HG03342 (cell line): ENCODE data around the gene MORN3.
"Not testable (repeated sequence)": the region's sequence is repeated elsewhere in the genome, so short reads cannot be mapped to it uniquely, and the experiment has no call there.

ENCODE experiments used
- ATAC-seq: cut with Tn5 transposase; IDR thresholded peaks from one replicate; pipeline ENCODE4 v1.9.1; 2021; ENCODE audit warnings: mild to moderate bottlenecking, moderate library complexity; ENCODE audit not compliant: unreplicated experiment

Gene MORN3, protein sequence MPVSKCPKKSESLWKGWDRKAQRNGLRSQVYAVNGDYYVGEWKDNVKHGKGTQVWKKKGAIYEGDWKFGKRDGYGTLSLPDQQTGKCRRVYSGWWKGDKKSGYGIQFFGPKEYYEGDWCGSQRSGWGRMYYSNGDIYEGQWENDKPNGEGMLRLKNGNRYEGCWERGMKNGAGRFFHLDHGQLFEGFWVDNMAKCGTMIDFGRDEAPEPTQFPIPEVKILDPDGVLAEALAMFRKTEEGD

DNA sequence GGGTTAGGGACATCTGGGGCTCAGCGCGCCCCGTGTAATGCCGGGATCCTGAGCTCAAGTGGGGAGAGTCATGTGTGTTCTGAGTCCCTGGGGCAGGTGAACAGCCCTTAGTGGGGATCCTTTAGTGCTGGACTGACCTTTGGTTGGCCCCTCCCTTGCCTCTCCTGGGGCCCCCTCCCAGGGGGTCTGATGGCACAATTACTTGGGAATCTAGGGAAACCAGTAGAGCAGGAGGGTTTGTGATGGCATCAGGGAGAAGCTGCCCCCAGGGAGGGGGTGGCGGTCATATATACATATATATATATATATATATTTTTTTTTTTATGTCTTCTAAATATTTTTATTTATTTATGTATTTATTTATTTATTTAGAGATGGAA is at the start of gene MORN3:
Gene MORN3 (minus strand): TSS at position 134 of the 380 bp plus-strand sequence. CDS start 171 bp downstream, outside the sequence.
- ATAC-seq = no peak

DNA sequence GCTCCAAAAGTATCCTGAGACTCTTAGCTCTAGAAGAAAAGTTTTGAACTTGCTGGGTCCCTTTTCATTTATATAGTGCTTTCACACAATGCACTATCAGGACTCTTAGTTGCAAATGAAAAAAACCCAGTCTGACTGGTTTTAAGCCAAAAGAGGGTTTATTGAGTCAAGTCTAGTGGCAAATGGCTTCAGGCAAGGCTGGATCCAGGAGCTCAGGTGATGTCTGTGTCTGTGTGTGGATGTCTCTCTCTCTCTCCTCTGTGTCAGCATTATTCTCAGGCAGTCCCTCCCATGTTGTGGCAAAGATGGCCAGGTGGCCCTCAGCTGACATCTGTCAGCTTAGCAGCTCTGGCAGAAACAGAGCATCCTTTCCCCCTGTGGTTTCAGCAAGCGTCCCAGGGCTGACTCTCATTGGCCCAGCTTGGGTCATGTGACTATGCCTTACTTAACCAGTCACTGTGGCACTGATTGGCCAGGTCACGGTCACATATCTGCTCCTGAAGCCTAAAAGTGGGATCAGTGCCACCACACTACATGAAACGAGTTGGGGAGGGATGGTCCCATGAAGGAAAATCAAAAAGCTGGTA is 49.3 kb upstream of the MORN3 start:
- no peak for ATAC-seq

DNA sequence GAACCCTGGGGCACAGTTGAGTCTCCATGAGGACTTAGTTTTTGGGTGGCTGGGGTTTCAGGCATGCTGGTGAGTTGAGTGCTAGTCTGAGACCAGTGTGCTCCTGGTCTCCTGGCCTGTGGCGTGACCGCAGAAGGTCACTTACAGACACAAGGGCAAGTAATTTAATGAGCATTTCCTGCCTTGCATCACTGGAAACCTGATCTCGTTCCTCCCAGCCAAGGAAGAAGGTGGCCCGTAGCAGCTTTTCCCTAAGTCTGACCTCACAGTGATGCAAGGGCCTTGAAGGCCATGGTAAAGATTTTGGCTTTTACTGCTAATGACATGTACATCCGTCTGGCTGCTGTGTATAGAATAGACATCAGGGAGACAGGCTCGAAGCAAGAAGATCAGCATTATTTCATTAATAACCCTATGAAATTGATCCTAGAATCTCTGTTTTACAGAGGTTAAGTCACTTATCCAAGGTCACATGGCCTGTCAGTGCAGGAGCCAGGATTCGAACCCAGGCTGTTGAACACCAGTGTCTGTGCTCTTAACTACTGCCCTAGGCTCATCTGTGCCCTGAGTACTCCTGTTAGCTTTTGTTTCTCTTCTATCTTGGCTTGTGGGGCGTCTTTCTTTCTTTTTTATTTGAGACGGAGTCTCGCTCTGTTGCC is 47.7 kb upstream of the MORN3 start:
- no peak for ATAC-seq

DNA sequence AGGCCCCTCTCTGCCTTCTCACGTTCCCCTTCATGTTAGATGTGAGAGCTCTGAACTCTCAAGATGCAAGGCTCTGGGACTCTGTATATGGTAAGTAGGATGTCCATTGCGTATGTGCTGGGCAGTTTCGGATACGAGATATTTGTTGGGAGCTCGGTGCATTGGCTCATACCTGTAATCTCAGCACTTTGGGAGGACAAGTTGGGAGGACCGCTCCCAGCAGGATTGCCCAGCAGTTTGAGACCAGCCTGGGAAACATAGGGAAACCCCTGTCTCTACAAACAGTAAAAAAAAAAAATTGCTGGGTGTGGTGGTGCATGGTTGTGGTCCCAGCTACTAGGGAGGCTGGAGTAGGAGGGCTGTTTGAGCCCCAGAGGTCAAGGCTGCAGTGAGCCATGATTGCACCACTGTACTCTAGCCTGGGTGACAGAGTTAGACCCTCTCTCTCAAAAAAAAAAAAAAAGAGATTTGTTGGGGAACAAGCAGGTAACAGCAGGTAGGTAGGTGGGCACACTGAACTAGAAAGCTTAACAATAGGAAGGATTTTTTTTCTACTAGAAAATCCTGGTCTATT is 46.5 kb upstream of the MORN3 start:
- no peak for ATAC-seq

DNA sequence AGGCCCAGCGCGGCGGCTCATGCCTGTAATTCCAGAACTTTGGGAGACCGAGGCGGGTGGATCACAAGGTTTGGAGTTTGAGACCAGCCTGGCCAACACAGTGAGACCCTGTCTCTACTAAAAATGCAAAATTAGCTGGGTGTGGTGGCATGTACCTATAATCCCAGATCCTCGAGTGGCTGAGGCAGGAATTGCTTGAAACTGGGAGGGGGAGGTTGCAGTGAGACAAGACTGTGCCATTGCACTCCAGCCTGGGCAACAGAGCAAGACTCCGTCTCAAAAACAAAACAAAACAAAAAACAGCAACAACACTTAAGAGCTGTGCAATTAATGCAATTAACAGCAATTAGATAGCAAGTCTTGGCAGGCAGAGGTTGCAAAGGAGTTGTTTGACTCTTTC is 45.6 kb upstream of the MORN3 start:
- not testable (repeated sequence) for ATAC-seq

DNA sequence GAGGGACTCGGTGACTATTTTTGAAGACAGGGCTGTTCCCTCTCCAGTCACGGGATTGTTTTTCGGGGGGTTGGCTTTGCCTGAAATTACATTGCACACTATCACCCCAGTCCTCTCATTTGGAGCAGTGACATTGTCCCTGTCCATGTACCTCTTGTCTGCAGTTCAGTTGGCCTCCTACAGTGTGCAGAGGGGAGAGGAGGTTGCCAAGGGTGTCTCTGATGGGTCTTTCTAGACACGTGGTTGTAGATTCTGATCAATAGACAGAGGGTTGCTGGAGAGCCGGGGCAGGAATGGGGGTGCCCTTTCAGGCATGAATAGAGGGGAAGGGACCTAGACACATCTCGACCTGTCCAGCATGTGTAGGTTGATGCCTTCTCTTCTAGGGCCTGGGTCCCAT is 44.3 kb upstream of the MORN3 start:
- ATAC-seq = no peak

DNA sequence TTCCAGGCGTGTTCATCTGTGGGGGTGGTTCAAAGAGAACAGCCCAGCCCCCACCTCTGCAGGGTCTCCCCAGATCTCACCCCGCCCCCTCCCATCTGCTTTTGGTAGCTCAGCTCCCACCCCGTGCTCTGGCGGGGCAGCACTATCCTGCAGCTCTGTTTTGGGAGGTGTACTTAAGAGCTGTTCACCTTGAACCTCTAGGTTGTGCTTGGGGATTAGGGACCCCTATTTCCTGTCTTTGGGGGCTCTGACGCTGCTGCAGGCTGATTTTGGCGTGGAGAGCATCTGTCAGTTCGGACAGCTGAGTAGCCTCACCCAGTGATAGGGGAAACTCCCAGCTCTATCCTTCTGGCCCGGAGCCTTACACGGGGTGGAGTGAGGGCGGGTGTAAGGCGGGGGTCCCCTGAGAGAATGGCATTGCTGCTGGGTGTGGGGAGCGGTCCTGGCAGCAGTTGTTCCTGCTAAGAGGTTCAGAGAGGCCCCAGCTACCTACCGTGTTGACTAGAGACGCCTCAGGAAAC is 43.9 kb upstream of the MORN3 start:
- peak; percentile 5 for ATAC-seq

DNA sequence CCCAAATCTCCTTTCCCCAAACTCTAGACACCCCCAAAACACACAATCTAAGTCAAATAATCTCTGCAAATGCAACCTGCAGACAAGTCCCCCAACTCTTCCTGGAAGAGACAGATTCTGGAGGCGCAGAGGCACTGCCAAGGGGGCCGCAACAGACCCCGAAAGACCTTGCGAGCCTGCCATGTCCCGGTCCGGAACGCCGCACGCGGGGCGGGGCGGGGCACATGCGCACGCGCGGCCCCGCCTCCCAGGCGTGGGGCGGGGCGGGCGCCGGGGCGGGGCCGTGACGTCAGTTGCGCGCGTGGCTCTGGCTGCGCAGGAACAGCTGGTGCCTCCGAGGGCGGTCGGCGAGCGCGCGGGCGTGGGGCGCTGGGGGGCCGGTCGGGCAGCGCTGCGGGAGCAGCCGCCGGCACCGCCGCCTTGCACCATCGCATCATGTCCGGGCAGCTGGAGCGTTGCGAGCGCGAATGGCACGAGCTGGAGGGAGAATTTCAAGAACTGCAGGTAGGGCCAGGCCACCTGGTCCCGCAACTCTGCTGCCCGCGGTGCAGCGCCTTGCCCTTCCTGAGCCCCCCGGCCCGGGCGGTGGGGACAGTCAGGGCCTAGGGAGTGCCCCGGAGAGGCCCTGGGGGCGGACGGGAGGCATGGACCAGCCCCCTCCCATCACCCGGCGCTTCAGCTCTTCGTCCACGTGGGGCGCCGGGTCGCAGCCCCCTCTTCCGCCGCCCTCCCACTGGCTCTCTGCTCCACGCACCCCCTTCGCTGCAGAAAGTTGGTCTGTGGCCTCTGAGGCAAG is 43.2 kb upstream of the MORN3 start, which contains the start of gene TMEM120B:
Gene TMEM120B (plus strand): TSS at position 292 of the 796 bp plus-strand sequence. CDS start 144 bp downstream, at position 436.
- peak; percentile 75 for ATAC-seq

DNA sequence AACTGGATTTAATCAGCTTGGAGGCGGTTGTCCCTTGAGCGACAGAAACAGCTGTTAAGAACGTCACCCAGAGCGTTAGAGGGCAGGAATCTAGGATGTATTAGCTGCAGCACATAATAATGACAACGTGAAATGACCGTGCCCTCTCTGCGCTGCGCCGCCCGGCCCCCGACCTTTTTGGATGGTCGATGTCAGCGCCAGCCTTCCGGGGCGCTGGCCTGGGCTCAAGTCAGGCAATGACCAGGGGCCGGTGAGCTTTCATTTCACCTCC is 42.7 kb upstream of the MORN3 start:
- ATAC-seq = peak; percentile 27

DNA sequence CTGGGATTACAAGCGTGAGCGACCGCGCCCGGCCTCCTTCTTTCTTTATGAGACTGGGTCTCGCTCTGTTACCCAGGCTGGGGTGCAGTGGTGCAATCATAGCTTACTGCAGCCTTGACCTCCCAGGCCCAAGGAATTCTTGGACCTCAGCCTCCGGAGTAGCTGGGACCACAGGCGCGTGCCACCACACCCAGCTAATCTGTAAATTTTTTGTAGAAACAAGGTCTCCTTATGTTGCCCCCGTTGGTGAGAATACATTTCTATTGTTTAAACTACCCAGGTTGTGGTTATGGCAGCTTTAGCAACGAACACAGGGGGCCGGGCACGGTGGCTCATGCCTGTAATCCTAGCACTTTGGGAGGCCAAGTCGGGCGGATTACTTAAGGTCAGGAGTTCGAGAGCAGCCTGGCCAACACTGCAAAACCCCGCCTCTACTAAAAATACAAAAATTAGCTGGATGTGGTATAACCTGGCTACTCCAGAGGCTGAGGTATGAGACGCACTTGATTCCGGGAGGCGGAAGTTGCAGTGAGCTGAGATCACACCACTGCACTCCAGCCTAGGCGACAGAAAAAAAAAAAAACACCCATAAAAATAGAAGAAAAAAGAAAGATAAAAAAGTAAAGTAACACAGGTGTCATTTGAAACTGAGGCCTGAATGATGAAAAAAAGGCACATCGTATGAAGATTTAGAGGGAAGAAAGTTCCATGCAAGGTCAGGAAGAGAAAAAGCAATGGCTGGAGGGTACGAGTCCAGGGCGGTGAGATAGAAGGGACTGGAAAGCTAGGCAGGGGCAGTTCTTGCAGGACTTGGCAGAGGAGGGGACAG is 42.1 kb upstream of the MORN3 start:
- ATAC-seq = no peak

DNA sequence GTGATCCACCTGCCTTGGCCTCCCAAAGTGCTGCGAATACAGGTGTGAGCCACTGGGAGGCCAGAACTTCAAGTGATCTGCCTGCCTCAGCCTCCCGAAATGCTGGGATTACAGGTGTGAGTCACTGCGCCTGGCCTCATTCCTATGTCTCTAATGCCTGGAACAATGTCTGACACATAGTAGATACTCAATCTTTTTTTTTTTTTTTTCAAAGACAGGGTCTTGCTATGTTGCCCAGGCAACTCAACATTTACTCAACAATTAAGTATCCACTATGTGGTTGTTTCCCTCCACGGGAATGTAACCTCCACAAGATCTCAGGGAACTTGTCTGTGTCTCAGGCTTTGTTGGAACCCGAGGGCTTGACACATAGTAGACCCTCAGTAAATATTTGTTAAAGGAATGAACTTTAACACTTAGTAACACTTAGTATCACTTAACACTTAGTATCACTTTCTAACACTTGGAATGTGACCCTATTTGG is 40.1 kb upstream of the MORN3 start:
- no peak for ATAC-seq

DNA sequence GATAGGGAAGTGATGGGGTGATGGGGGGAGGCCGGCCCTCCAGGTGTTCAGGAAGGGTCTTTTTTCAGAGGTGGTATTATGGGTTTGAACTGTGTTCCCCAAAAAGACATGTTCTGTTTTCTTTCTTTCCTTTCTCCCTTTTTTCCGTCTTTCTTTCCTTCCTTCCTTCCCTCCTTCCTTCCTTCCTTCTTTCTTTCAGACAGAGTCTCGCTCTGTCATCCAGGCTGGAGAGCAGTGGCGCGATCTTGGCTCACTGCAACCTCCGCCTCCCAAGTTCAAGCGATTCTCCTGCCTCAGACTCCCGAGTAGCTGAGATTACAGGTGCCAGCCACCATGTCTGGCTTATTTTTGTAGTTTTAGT is 39.6 kb upstream of the MORN3 start:
- not testable (repeated sequence) for ATAC-seq

DNA sequence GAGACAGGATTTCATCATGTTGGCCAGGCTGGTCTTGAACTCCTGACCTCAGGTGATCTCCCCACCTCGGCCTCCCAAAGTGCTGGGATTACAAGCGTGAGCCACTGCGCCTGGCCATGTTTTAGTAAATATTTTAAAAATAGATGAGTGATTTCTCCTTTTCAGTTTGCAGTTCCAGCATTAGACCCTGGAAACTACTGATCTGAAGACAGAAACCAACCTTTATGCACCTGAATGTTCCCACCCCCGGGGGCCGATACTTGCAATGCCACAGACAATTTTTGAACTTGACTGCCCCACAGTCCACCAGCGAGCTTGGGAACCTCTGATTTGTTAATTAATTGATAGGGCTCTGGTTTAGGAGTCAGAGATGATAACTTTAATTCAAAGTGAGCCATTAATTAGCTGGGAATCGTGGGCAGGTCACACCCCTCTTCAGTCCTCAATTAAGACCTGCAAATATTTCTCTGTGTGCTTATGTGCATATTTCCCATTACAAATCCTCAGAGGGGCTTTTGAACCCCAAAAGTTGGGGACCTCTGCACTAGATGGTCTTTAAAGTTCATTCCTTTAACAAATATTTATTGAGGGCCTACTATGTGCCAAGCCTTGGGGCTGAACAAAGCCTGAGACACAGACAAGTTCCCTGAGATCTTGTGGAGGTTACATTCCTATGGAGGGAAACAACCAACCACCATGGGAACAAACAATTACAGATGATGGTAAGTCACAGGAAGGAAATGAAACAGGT is 39.0 kb upstream of the MORN3 start:
- no peak for ATAC-seq

DNA sequence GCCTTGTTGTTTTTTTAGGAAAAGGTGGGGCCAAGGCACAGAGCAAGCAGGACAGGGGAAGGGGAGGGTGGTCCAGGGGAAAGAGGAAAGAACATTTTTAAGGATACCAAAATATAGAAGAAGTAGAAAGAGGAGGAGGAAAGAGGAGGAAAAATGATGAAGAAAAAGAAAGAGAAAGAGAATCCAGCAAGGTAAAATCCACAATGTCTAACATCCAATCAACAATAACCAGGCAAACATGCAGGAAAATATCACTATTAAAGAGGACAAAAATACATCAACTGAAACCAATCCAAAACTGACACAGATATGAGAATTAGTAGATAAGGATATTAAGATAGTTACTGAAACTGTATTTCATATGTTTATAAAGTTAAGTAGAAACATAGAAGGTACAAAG is 36.1 kb upstream of the MORN3 start:
- ATAC-seq = no peak

DNA sequence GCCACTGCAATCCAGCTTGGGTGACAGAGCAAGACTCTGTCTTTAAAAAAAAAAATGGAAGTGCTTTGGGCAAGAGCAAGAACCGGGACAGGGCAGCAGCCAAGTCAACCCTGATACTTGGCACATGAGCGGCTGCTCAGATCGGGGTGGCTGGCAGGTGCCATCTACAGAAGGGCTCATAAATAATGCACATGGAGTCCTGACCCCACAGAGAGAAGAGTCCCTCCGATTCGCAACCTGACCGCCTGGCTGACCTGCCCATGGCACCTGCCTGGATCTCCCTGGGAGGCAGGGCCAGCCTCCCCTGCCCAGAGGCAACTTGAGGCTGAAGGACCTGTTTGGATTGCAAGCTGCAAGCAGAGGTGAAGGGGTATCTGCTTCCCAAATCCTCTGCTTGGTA is 33.5 kb upstream of the MORN3 start:
- no peak for ATAC-seq

DNA sequence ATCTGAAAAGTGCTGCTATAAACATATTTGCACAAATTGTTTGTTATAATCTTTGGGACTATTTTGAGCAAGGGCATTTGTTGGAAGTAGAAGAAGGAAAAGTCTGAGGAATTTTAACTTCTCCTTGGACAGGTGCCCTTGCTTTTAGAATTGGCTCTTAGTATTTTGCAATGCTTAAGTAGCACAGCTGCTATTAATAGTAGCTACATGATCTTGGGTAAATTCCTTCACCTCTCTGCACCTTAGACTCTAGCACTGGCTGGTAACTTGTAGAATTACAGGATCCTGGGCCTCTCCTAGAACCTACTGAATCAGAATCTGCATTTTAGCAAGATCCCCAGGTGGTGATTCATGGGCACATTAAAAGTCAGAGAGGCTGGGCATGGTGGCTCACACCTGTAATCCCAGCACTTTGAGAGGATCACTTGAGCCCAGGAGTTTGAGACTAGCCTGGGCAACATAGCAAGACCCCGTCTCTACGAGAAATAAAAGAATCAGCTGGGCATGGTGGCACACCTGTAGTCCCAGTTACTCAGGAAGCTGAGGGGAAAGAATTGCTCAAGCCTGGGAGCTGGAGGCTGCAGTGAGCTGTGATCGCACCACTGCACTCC is 32.3 kb upstream of the MORN3 start:
- no peak for ATAC-seq

DNA sequence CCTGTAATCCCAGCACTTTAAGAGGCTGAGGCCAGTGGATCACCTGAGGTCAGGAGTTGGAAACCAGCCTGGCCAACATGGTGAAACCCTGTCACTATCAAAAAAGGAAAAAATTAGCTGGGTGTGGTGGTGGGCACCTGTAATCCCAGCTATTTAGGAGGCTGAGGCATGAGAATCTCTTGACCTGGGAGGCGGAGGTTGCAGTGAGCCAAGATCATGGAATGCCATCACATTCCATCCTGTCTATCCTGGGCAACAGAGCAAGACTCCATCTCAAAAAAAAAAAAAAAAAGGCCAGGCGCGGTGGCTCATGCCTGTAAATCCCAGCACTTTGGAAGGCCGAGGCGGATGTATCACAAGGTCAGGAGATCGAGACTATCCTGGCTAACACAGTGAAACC is 28.4 kb upstream of the MORN3 start:
- ATAC-seq = not testable (repeated sequence)

DNA sequence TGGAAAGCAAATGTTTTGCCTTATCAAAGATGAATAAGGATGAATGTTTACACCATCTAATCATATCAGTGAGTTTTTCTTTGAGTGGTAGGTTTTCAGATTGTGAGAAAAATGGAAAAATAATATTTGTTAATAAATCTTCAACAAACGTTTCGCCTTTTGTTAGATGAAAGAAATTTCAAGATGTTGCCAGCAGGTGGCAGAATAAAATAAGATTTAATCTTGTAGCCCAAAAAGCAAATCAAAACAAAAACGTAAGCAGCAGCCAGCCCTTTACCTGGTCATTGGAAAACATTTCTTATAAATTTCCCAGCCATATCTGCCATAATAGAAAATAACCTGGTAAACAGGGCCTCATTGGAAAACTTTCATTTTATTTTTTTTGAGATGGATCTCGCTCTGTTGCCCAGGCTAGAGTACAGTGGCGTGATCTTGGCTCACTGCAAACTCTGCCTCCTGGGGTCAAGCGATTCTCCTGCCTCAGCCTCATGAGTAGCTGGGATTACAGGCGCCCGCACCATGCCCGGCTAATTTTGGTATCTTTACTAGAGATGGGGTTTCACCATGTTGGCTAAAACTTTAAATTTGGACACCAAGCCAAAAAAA is 27.7 kb upstream of the MORN3 start:
- ATAC-seq = no peak
